HG02763 (cell line): ENCODE measurements around the gene PHC3.
"Not testable (repeated sequence)": the region's sequence is repeated elsewhere in the genome, so short reads cannot be mapped to it uniquely, and the experiment has no call there.

Source experiments
- ATAC-seq: cut with Tn5 transposase; IDR thresholded peaks from one replicate; pipeline ENCODE4 v1.9.1; 2021; ENCODE audit warnings: mild to moderate bottlenecking, moderate library complexity; ENCODE audit not compliant: unreplicated experiment

PHC3 gene

GRCh38 chr3:170195759-170196158 lies 14.2 kb upstream of the PHC3 start:
- not testable (repeated sequence) for ATAC-seq

- ATAC-seq, result peak; percentile 10
Observed at GRCh38 chr3:170189398-170190256, 8.1 kb upstream of the PHC3 start.

- peak; percentile 13 for ATAC-seq
Observed at GRCh38 chr3:170180079-170180907, 1.2 kb downstream of the PHC3 start.

- no peak for ATAC-seq
Observed at GRCh38 chr3:170179432-170179831, 2.1 kb downstream of the PHC3 start.

- ATAC-seq, result peak; percentile 30
Observed at GRCh38 chr3:170178651-170179050, 2.9 kb downstream of the PHC3 start.

GRCh38 chr3:170171563-170171962 lies 10.0 kb downstream of the PHC3 start:
- ATAC-seq, result peak; percentile 69

- no peak for ATAC-seq
Observed at GRCh38 chr3:170164717-170165116, 16.8 kb downstream of the PHC3 start.

- ATAC-seq, result no peak
Observed at GRCh38 chr3:170163956-170164645, 17.4 kb downstream of the PHC3 start.

GRCh38 chr3:170162630-170163029 lies 18.9 kb downstream of the PHC3 start:
- ATAC-seq, result no peak

GRCh38 chr3:170162052-170162451 lies 19.5 kb downstream of the PHC3 start:
- ATAC-seq, result no peak

- ATAC-seq, result no peak
Observed at GRCh38 chr3:170159933-170160332, 21.6 kb downstream of the PHC3 start.

- no peak for ATAC-seq
Observed at GRCh38 chr3:170159459-170159858, 22.1 kb downstream of the PHC3 start.

GRCh38 chr3:170155604-170156003 lies 25.9 kb downstream of the PHC3 start:
- ATAC-seq, result no peak

- ATAC-seq, result peak; percentile 84
Observed at GRCh38 chr3:170154569-170155143, 26.9 kb downstream of the PHC3 start.

- ATAC-seq, result peak; percentile 6
Observed at GRCh38 chr3:170154084-170154483, 27.4 kb downstream of the PHC3 start.

- no peak for ATAC-seq
Observed at GRCh38 chr3:170151536-170151935, 30.0 kb downstream of the PHC3 start.

GRCh38 chr3:170149016-170149415 lies 32.5 kb downstream of the PHC3 start:
- ATAC-seq, result no peak

- ATAC-seq, result no peak
Observed at GRCh38 chr3:170145278-170145677, 36.3 kb downstream of the PHC3 start.

GRCh38 chr3:170144437-170144843 lies 37.1 kb downstream of the PHC3 start:
- ATAC-seq, result peak; percentile 93

GRCh38 chr3:170142373-170142772 lies 39.2 kb downstream of the PHC3 start:
- no peak for ATAC-seq

- no peak for ATAC-seq
Observed at GRCh38 chr3:170137986-170138385, 43.5 kb downstream of the PHC3 start.
